HG03039 (cell line): ENCODE data around the gene C16orf78.
A peak's percentile ranks its signal among the peaks of the same experiment; 100 is the strongest.
"Not testable (repeated sequence)": the region's sequence is repeated elsewhere in the genome, so short reads cannot be mapped to it uniquely, and the experiment has no call there.

Experiments used
- ATAC-seq: cut with Tn5 transposase; IDR thresholded peaks from one replicate; pipeline ENCODE4 v1.9.1; 2021; ENCODE audit warnings: mild to moderate bottlenecking, moderate library complexity; ENCODE audit not compliant: unreplicated experiment

Gene C16orf78

GRCh38 chr16:49349446-49350168 lies 24.0 kb upstream of the C16orf78 start:
- ATAC-seq: no peak

- no peak for ATAC-seq
Observed at GRCh38 chr16:49350265-49351095, 23.1 kb upstream of the C16orf78 start.

- no peak for ATAC-seq
Observed at GRCh38 chr16:49351096-49351487, 22.5 kb upstream of the C16orf78 start.

GRCh38 chr16:49352892-49353291 lies 20.7 kb upstream of the C16orf78 start:
- no peak for ATAC-seq

GRCh38 chr16:49353680-49354079 lies 19.9 kb upstream of the C16orf78 start:
- ATAC-seq: no peak

- ATAC-seq: no peak
Observed at GRCh38 chr16:49354101-49354500, 19.5 kb upstream of the C16orf78 start.

- ATAC-seq: no peak
Observed at GRCh38 chr16:49354991-49355390, 18.6 kb upstream of the C16orf78 start.

GRCh38 chr16:49355933-49356665 lies 17.5 kb upstream of the C16orf78 start:
- no peak for ATAC-seq

- ATAC-seq: no peak
Observed at GRCh38 chr16:49356728-49357488, 16.7 kb upstream of the C16orf78 start.

GRCh38 chr16:49359591-49359990 lies 14.0 kb upstream of the C16orf78 start:
- ATAC-seq: no peak

- ATAC-seq: not testable (repeated sequence)
Observed at GRCh38 chr16:49361731-49362130, 11.9 kb upstream of the C16orf78 start.

GRCh38 chr16:49362230-49362629 lies 11.4 kb upstream of the C16orf78 start:
- no peak for ATAC-seq

- ATAC-seq: peak; percentile 91
Observed at GRCh38 chr16:49365711-49366509, 7.7 kb upstream of the C16orf78 start.

- ATAC-seq: no peak
Observed at GRCh38 chr16:49366669-49367068, 6.9 kb upstream of the C16orf78 start.

- no peak for ATAC-seq
Observed at GRCh38 chr16:49369651-49370611, 3.7 kb upstream of the C16orf78 start.

GRCh38 chr16:49376206-49376605 lies 2.6 kb downstream of the C16orf78 start:
- no peak for ATAC-seq

GRCh38 chr16:49377196-49377755 lies 3.7 kb downstream of the C16orf78 start:
- no peak for ATAC-seq

GRCh38 chr16:49378238-49378637 lies 4.6 kb downstream of the C16orf78 start:
- ATAC-seq: no peak

GRCh38 chr16:49378816-49379215 lies 5.2 kb downstream of the C16orf78 start:
- ATAC-seq: no peak
